Esophagus squamous epithelium (tissue), 4 donors: ENCODE measurements around the gene FBXO38.

Source experiments
- CTCF ChIP-seq, 6 experiments: fragments of 450-650 bp in 4 of 6; fragments of 200-600 bp in 2 of 6; sonication (generic) in 2 of 6; IDR thresholded peaks; one replicate each; pipeline ENCODE4 v1.5.1; 2016 to 2019; ENCODE audit warnings: antibody characterized with exemption in 6 of 6, mild to moderate bottlenecking in 4 of 6, moderate library complexity in 4 of 6
- POLR2A ChIP-seq, 4 donors: fragments of 450-650 bp; IDR thresholded peaks; one replicate each; pipeline ENCODE4 v1.6.1; 2017; ENCODE audit warnings: antibody characterized with exemption in 4 of 4, mild to moderate bottlenecking in 4 of 4, moderate library complexity in 3 of 4

- TF ChIP-seq CTCF (IDR thresholded peaks at IDR 0.05): no peak
- TF ChIP-seq POLR2A (IDR thresholded peaks at IDR 0.05): no peak
These were observed 70.8 kb downstream of the FBXO38 start for GRCh38 chr5:148454576-148454975.
